CD4-positive, alpha-beta T cell treated with Interferon gamma for 1 hour (primary cell): ENCODE measurements around the gene SAMD11.

Source experiments
- DNase-seq: peaks from one replicate; pipeline ENCODE4 v3.0.0-alpha.2; 2020

Gene SAMD11

GRCh38 chr1:905811-906599 lies 17.7 kb upstream of the SAMD11 start:
- DNase-seq, result no peak

- DNase-seq, result peak; percentile 51
Measured at GRCh38 chr1:906600-907420, 16.9 kb upstream of the SAMD11 start.

DNA sequence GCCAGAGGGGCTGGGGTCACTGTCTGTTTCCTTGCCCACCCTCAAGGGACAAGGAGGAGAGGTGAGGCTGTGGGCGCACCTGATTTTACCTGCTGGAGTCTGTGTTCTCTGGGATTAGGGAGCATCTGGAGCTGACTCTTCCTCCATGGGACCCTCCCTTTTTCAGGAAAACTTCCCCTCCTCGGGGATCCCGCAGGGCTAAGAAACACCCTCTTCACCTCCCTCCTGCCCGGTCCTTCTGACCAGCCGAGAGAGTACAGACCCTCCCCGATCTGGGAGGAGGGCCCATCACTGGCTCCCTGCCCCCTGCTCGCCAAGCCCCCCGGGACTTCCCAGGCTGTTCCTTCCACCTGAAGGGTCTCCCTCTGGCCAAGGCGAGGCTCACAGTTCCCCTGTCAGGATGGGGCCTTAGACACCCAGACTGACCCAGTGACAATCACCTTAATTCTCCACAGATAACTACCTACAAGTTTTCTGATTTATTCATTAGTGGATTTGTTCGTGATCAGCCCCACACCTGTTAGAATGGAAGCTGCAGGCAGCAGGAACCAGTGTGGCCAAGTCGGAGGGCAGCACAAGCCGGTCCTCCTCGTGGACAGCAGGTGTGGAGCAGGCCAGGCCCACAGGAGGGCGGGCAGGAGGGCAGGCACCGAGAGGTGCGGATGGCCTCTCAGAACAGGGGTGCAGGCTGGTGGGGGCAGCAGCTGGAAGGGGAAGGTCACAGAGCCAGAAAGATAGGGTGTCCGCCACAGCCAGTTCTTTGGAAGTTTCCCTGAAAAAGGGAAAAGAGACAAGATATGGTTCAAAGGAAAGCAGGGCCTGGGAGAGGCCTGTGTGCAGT lies 15.9 kb upstream of the SAMD11 start:
- DNase-seq, result no peak

GRCh38 chr1:908661-909060 lies 15.1 kb upstream of the SAMD11 start:
- DNase-seq, result no peak

- no peak for DNase-seq
Measured at GRCh38 chr1:909861-910310, 13.8 kb upstream of the SAMD11 start.

DNA sequence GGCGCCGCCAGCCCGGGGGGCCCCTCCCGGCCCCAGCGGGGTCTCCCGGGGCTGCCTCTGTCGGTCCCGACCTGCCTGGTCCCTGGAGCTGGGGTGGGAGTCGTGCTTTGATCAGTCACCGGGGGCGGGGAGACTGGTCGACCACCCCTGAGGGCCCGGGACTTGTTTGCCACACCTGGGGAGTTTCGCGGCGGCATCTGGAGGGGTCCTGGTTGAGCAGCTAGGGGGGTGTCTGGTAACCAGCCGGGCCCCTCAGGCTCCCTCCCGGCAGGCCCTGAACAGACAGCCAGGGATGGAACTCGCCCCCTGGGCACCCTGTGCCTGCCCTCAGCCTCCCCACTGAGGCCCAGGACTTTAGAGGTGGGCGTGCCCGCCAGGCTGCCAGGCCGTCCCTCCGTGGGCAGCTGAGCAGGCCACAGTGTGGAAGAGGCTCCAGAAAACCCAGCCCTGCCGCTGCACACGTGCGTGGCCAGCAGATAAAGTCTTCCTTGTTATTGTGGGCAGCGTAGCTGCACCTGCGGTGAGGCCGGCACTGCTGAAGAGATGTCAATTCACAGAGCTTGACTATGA lies 13.3 kb upstream of the SAMD11 start:
- no peak for DNase-seq

GRCh38 chr1:910881-911721 lies 12.6 kb upstream of the SAMD11 start:
- no peak for DNase-seq

DNA sequence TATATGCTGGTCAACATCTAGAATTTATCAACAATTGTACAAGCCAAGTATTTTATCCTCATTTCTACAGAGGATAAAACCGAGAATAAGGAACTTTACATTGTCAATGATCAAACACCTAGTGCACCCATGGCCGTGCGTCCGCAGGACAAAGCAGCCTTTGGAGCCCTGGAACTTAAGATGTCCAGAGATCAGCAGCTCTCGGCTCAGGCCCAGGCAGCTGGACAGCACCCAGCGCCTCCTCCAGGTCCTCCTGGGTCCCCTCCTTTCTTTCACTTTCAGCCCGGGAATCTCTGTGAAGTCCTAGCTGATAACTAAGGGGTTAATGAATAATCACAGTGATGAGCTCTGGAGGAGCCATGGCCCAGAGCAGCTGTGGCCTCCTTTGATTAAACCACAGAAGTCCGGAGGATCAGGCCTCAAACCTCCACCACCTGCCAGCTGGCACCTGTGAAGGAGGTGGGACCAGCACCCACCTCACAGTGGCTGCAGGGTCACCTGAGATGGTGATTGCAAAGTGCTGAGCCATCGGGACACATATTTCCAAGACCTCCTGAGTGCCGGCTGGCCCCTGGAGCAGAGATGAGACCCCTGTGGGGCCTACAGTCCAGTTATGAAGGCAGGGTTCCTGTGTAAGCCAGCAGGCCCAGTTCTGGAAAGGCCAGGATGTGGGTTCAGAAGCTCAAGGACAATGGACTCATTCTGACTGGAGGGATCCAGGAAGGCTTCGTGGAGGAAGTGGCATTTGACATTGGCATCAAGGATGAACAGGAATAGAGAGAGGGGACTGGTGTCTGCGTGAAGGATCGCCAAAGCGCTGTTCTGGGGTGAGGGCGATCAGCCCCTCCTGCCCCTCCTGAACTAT lies 11.6 kb upstream of the SAMD11 start:
- DNase-seq, result no peak

DNA sequence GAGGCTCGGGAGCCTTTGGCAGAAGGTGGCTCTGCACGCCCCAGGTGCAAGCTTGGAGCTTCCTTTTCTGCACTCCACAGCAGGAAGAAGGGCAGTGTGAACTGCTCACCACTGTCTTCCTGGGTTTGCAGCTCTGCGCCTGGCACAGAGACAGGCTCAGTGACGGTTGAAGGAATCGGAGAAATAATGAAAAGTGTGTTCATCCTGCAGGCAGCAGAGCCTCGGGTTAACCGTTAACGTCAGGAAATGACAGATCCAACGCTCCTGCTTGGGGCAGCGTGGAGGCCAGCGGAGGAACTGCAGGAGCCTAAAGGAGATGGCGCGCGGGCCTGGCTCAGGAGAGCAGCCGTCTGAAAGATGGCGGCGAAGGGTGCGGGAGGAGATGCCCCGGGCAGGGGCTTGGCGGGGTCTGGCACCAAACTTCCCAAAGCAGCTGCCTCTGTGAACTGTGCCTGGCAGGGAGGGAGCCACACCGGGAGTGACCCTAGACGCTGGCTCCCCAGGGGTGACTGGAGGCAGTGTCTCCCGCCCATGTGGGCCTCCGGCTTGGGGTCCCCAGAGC lies 10.9 kb upstream of the SAMD11 start:
- no peak for DNase-seq

DNA sequence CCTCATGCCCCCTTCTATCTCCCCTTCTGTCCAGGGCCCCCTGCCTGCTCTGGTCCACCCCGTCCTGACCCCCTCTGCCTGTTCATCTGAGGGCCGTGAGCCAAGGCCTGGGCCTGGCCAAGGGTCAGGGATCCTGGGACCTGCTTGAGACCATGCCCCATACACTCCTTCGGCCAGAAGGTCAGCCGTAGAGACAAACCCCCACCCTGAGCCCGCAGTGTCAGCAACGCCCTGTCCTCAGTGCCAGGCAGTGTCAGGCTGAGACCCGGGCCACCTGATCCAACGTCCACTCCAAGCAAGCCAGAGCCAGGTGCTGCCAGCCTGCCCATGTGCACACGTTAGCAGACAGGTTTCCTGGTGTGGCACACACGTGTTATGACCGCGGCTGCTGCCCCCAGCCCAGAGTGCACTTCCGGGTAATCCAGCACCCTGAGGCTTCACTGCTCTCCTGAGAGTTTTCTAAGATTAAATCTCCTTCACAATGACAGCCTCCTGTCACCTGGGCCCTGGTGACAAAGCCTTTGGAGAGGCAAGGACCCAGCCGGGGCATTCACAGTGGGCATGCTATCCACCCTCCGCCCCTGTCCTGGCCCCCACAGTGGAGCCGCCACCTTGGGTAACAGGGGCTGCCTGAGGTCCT lies 10.1 kb upstream of the SAMD11 start:
- DNase-seq, result no peak

- DNase-seq, result no peak
Measured at GRCh38 chr1:914131-914890, 9.4 kb upstream of the SAMD11 start.

- no peak for DNase-seq
Measured at GRCh38 chr1:914891-915280, 8.8 kb upstream of the SAMD11 start.

DNA sequence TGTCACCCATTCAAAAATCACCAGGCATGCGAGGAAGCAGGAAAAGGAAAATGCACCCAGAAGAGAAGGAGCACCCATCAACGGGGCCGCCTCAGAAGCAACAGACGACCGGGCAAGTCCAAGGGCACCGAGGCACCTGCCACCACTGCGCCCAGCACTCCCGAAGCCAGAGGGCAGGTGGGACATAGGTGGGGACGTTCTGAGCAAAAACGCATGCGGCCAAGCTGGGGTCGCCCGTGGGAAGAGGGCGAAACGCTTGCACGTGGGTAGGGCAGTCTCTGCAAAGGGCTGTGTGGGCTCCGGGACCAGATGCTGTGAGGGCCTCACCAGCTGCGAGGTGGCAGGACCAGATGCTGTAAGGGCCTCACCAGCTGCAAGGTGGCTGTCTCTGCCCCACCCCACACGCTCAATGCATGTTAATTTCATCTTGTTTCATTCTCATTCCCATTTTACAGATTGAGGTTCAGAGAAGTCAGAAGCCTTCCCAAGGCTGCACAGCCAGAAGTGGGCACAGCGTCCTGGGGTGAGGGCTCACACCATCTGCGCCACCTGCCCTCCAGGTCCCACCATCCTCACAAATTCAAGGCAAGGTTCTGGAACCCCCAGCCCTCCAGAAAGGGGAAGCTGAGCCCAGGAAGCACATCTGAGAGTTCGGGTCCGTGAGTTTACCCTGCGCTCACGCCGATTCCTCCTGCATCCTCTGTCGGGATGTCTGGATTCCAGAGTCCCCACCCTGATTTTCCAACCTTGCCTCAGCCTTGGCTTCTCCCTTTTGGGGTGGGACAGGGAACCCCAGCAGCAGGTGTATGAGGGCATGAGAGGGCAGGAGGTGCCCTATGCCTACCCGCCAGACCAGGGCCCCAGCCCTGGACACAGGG lies 8.2 kb upstream of the SAMD11 start:
- no peak for DNase-seq

GRCh38 chr1:916173-917075 lies 7.3 kb upstream of the SAMD11 start:
- DNase-seq, result no peak

GRCh38 chr1:917076-917459 lies 6.7 kb upstream of the SAMD11 start:
- DNase-seq, result no peak

DNA sequence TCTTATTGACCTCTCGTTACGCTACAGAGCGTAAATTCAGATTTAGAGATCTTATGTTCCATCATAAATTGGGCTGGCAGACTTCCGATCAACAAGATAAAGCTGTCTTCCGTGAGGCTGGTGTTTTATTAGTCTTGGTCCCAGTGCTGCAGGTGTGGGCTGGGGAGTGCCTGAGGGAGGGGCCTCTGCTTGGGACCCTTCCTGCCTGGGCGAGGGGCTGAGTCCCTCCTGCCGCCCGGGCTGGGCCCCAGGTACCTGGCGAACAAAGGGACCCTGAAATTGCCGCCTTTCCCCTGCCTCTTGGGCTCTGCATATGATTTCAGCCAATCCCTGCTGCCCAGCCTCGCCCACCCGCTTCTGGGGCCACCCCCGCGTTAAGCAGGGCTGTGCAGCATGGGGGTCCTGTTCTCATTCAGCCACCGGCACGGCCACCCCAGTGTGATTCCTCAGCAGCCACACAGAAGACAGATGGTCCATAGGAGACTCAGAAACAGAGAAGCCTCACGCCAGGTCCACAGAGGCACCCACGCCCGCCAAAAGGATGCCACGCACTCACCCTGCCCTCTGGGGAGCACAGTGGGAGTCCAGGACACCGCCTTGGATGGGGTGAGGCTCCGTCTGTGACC lies 6.1 kb upstream of the SAMD11 start:
- no peak for DNase-seq

DNA sequence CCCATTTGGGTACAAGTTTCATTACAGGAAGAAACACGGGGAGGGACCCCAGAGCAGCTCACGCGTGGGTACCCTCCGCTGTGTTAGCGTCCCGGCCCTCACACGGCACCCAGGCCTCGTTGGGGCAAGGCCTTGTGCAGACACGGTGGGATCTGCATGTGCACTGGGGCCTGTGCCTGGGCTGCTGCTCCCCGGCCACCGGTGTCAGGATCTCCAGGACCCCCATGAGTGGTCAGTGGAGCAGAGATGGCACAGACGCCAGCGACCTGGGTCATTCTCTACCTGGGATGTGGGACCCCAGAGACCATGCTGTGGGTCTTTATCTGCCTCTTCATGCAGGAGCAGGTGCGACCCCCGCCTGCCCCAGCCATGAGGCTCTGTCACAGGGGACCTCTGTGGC lies 5.4 kb upstream of the SAMD11 start:
- DNase-seq, result no peak
